CD8-positive, alpha-beta memory T cell (primary cell): ENCODE data around the gene MRPL11. TPM values are rescaled to one million over a fixed set of nuclear protein-coding genes. Genes with fewer than 3 reads are reported as not detected.

Experiments used
- CTCF ChIA-PET: fragments of 350-600 bp; sonication (Branson Sonifier 250); formaldehyde crosslinking; loops from one replicate; lab custom pipeline; 2021; ENCODE audit warnings: antibody characterized with exemption; lab: Charles Lee
- POLR2A ChIA-PET: fragments of 350-600 bp; sonication (Branson Sonifier 250); formaldehyde crosslinking; loops from one replicate; lab custom pipeline; 2021; ENCODE audit warnings: antibody characterized with exemption; lab: Charles Lee
- DNase-seq, 5 donors: peaks; one replicate each; pipeline versions ENCODE4 v3.0.0 to v3.0.0-alpha.2; 2020 to 2022; ENCODE audit warnings: mixed read lengths in 1 of 5
- H3K27ac ChIP-seq: one replicate; pipeline ENCODE4 v1.7.0; 2013; ENCODE audit warnings: low read depth, mild to moderate bottlenecking, low read length, moderate library complexity
- H3K27me3 ChIP-seq: 2 replicates; pipeline ENCODE4 v1.7.0; 2013; ENCODE audit warnings: low read length, mild to moderate bottlenecking; ENCODE audit not compliant: insufficient read depth, poor library complexity, severe bottlenecking
- H3K36me3 ChIP-seq: 2 replicates; pipeline ENCODE4 v1.7.0; 2013; ENCODE audit warnings: mild to moderate bottlenecking, low read length, moderate library complexity; ENCODE audit not compliant: insufficient read depth
- H3K4me1 ChIP-seq: 2 replicates; pipeline ENCODE4 v1.7.0; 2013; ENCODE audit warnings: mild to moderate bottlenecking, low read length, moderate library complexity; ENCODE audit not compliant: insufficient read depth
- H3K4me3 ChIP-seq: 2 replicates; pipeline ENCODE4 v1.7.0; 2013; ENCODE audit warnings: mild to moderate bottlenecking, low read length
- H3K9me3 ChIP-seq: 2 replicates; pipeline ENCODE4 v1.7.0; 2013; ENCODE audit warnings: mild to moderate bottlenecking, low read length
- H3K27ac Mint-ChIP-seq, 8 donors: one replicate each; pipeline ENCODE4 v1.8.0; 2020 to 2021; ENCODE audit warnings: mixed read lengths in 8 of 8, mild to moderate bottlenecking in 6 of 8, inconsistent platforms in 3 of 8, moderate library complexity in 3 of 8
- H3K27me3 Mint-ChIP-seq, 2 donors: one replicate each; pipeline ENCODE4 v1.8.0; 2020 to 2021; ENCODE audit warnings: mixed read lengths in 2 of 2, mild to moderate bottlenecking in 1 of 2, moderate library complexity in 1 of 2
- H3K36me3 Mint-ChIP-seq, 3 donors: one replicate each; pipeline ENCODE4 v1.8.0; 2020 to 2021; ENCODE audit warnings: mixed read lengths in 3 of 3, inconsistent platforms in 1 of 3, mild to moderate bottlenecking in 1 of 3
- H3K4me1 Mint-ChIP-seq, 3 donors: one replicate each; pipeline ENCODE4 v1.8.0; 2020 to 2021; ENCODE audit warnings: mixed read lengths in 3 of 3, inconsistent platforms in 1 of 3, mild to moderate bottlenecking in 1 of 3
- H3K4me3 Mint-ChIP-seq, 7 donors: one replicate each; pipeline ENCODE4 v1.8.0; 2020 to 2021; ENCODE audit warnings: mixed read lengths in 7 of 7, mild to moderate bottlenecking in 6 of 7, moderate library complexity in 4 of 7, inconsistent platforms in 2 of 7
- H3K9me3 Mint-ChIP-seq, 5 donors: one replicate each; pipeline ENCODE4 v1.8.0; 2020 to 2022; ENCODE audit warnings: mixed read lengths in 5 of 5, mild to moderate bottlenecking in 3 of 5, moderate library complexity in 2 of 5, inconsistent platforms in 1 of 5
- polyA plus RNA-seq: library from polyadenylated mRNA; unstranded; fragments of 300-500 nt; fragmentation: Illumina TruSeq; gene quantifications from one replicate; pipeline ENCODE4 v1.2.3, GENCODE V29; 2021
- total RNA-seq, 2 experiments: library from RNA; stranded (reverse); gene quantifications; one replicate each; pipeline ENCODE4 v1.2.3, GENCODE V29; 2021

The MRPL11 gene
- total and polyA plus RNA-seq, 3 experiments from 2014 or later, result 86.9 to 152 (median 148) TPM

- Histone ChIP-seq H3K27ac (no peak overlapping the region), H3K4me3 (no peak overlapping the region), H3K9me3 (no peaks in the 10 kb centered on the region), H3K27me3 (peaks cover 9% of the 10 kb centered on the region), H3K4me1 (peaks cover 3% of the 10 kb centered on the region), H3K36me3 (no peaks in the 10 kb centered on the region)
- H3K4me3 Mint-ChIP-seq, result no peak overlapping the region
- no peaks in the 10 kb centered on the region for H3K9me3 Mint-ChIP-seq
- peaks cover 2 to 5% (median 4%) of the 10 kb centered on the region in 3 donors for H3K4me1 Mint-ChIP-seq
- no peak for DNase-seq
- H3K36me3 Mint-ChIP-seq, result no peaks in the 10 kb centered on the region
- POLR2A ChIA-PET, result interaction anchor here (0.5 to 1.3 kb wide), 3 partner anchors 12 to 904 kb away, joined by 3 to 4 read pairs (median 3); no protein-coding TSS in a partner anchor
- peaks cover 25 to 52% of the 10 kb centered on the region in 2 donors for H3K27me3 Mint-ChIP-seq
- CTCF ChIA-PET, result interaction anchor here (0.7 to 5.3 kb wide), 22 partner anchors 8 to 337 kb away, joined by 3 to 37 read pairs (median 4); partner anchors contain the start of genes ACTN3, DPP3, MRPL11 and NPAS4
- no peak overlapping the region for H3K27ac Mint-ChIP-seq
Measured at GRCh38 chr11:66409226-66409625, 29.4 kb downstream of the MRPL11 start.

DNA sequence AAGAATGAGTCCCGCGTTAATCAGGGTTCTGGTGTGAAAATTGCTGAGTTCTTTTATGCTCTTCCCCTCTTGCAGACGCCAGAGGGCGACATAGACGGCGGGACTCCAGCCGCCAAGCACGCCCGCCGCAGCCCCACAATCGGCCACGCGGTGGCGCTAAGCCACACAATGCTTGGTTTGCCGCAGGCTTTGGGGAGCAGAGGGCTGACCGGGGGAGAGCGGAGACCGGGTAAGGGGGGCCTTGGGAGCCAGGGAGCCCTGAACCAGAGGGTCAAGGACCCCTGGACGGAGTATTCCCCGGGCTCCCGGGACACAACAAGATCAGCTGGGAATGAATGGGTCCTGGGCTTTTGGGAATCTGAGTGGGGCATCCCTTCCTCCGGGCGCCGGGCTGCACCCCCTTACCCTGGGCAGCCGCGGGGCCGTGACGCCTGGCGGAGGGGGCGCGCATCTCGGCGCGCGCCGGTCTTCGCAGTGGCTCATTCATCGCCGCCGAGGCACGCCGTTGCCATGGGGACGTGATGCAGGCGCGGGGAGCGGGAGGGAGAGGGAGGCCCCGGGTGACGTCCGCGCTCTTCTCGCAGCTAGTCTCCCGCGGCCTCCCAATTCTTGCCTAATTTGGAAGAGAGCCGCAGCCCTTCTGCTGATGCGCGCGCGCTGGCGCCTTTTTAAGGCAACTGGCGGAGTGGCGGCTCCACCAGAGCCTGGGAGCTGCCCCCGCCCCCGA lies 30.0 kb downstream of the MRPL11 start:
- peak; percentile 82 to 92 (median 90) for DNase-seq

GRCh38 chr11:66407651-66408050 lies 31.0 kb downstream of the MRPL11 start:
- no peak for DNase-seq
- H3K9me3 ChIP-seq, result no peaks in the 10 kb centered on the region
- no peak overlapping the region for H3K4me3 ChIP-seq
- H3K36me3 ChIP-seq, result no peaks in the 10 kb centered on the region
- no peaks in the 10 kb centered on the region for H3K36me3 Mint-ChIP-seq
- peaks cover 15% of the 10 kb centered on the region for H3K27me3 ChIP-seq
- no peak overlapping the region for H3K4me3 Mint-ChIP-seq
- ChIA-PET CTCF (interaction anchor here (0.7 to 5.3 kb wide), 12 partner anchors 10 to 271 kb away, joined by 3 to 37 read pairs (median 6); partner anchors contain the start of genes DPP3, MRPL11 and RBM4B), POLR2A (interaction anchor here (1.2 kb wide), 1 partner anchor 72 kb away, joined by 3 read pairs; the partner anchor contains the start of gene DPP3)
- H3K4me1 Mint-ChIP-seq, result peaks cover 2 to 5% (median 4%) of the 10 kb centered on the region in 3 donors
- no peak overlapping the region for H3K27ac ChIP-seq
- H3K4me1 ChIP-seq, result peaks cover 3% of the 10 kb centered on the region
- H3K9me3 Mint-ChIP-seq, result no peaks in the 10 kb centered on the region
- H3K27me3 Mint-ChIP-seq, result peaks cover 25 to 52% of the 10 kb centered on the region in 2 donors
- no peak overlapping the region for H3K27ac Mint-ChIP-seq

More for the DNA sequence above, 30.0 kb downstream of the MRPL11 start:
- H3K27ac Mint-ChIP-seq, result peak overlapping the region in 5 of 8 donors; percentile 34 to 83 (median 64)
- peak overlapping the region; percentile 21 to 90 (median 81) for H3K4me3 Mint-ChIP-seq
- H3K9me3 Mint-ChIP-seq, result no peaks in the 10 kb centered on the region
- no peaks in the 10 kb centered on the region for H3K36me3 Mint-ChIP-seq
- H3K4me1 Mint-ChIP-seq, result peaks cover 2 to 5% (median 4%) of the 10 kb centered on the region in 3 donors
- Histone ChIP-seq H3K36me3 (no peaks in the 10 kb centered on the region), H3K9me3 (no peaks in the 10 kb centered on the region), H3K4me1 (peaks cover 3% of the 10 kb centered on the region), H3K27ac (no peak overlapping the region), H3K27me3 (peaks cover 9% of the 10 kb centered on the region), H3K4me3 (peak overlapping the region; percentile 61)
- peaks cover 24 to 52% of the 10 kb centered on the region in 2 donors for H3K27me3 Mint-ChIP-seq
- CTCF ChIA-PET, result interaction anchor here (0.7 to 5.3 kb wide), 22 partner anchors 9 to 337 kb away, joined by 3 to 37 read pairs (median 4); partner anchors contain the start of genes ACTN3, DPP3, MRPL11 and NPAS4
- POLR2A ChIA-PET, result interaction anchor here (0.5 to 1.3 kb wide), 3 partner anchors 13 to 903 kb away, joined by 3 to 4 read pairs (median 3); no protein-coding TSS in a partner anchor

GRCh38 chr11:66393954-66394353 lies 44.7 kb downstream of the MRPL11 start:
- ChIA-PET POLR2A (no interaction called here), CTCF (no interaction called here)
- H3K4me1 Mint-ChIP-seq, result no peaks in the 10 kb centered on the region
- no peaks in the 10 kb centered on the region for H3K36me3 Mint-ChIP-seq
- H3K27me3 Mint-ChIP-seq, result peaks cover 0 to 24% of the 10 kb centered on the region in 2 donors
- H3K4me3 Mint-ChIP-seq, result no peak overlapping the region
- Histone ChIP-seq H3K27me3 (no peaks in the 10 kb centered on the region), H3K4me3 (no peak overlapping the region), H3K4me1 (no peaks in the 10 kb centered on the region), H3K36me3 (no peaks in the 10 kb centered on the region), H3K27ac (no peak overlapping the region), H3K9me3 (no peaks in the 10 kb centered on the region)
- no peak overlapping the region for H3K27ac Mint-ChIP-seq
- no peaks in the 10 kb centered on the region for H3K9me3 Mint-ChIP-seq
- no peak for DNase-seq

GRCh38 chr11:66391322-66391721 lies 47.3 kb downstream of the MRPL11 start:
- Mint-ChIP-seq H3K27ac (no peak overlapping the region), H3K27me3 (peaks cover 0 to 17% of the 10 kb centered on the region in 2 donors), H3K4me3 (no peak overlapping the region), H3K4me1 (peaks cover 2 to 3% (median 2%) of the 10 kb centered on the region in 3 donors), H3K36me3 (no peaks in the 10 kb centered on the region), H3K9me3 (no peaks in the 10 kb centered on the region)
- Histone ChIP-seq H3K36me3 (no peaks in the 10 kb centered on the region), H3K27ac (no peak overlapping the region), H3K4me1 (peaks cover 3% of the 10 kb centered on the region), H3K9me3 (no peaks in the 10 kb centered on the region), H3K27me3 (no peaks in the 10 kb centered on the region), H3K4me3 (no peak overlapping the region)
- ChIA-PET POLR2A (no interaction called here), CTCF (interaction anchor here (0.7 kb wide), 1 partner anchor 80 kb away, joined by 3 read pairs; no protein-coding TSS in a partner anchor)
- DNase-seq, result no peak

DNA sequence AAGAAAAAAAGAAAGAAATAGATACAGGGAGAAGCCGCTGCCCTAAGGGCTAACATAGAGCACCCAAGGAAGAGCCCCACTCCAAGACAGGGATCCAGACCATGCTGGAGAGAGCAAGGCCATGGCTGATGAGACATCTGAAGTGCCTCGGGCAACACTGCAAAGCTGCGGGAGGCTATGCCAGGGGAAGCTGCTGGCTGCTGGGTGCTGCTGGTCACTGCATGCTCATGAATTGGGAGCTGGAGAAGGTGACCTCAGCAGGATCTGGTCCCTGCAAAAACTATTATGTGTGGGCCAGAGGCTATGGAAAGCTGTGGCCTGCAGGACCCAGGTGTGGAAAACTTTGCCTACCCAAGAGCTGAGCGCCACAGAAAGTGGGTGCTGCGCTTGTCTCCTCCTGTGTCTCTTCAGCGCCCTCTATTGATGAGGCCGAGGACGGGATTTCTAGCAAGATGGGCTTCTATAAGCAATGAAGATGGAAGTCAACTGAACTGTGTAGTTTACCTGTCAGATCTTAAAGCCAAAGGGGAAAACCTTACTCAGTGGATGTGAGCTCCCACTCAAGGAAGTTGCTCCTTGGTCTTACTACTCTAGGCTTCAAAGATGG lies 49.8 kb downstream of the MRPL11 start:
- Mint-ChIP-seq H3K4me1 (peaks cover 7 to 8% (median 7%) of the 10 kb centered on the region in 3 donors), H3K36me3 (no peaks in the 10 kb centered on the region), H3K9me3 (no peaks in the 10 kb centered on the region), H3K27ac (no peak overlapping the region), H3K27me3 (peaks cover 0 to 5% of the 10 kb centered on the region in 2 donors), H3K4me3 (no peak overlapping the region)
- POLR2A ChIA-PET, result interaction anchor here (0.6 to 1.0 kb wide), 2 partner anchors 17 to 76 kb away, joined by 3 to 5 read pairs; no protein-coding TSS in a partner anchor
- Histone ChIP-seq H3K27ac (no peak overlapping the region), H3K9me3 (no peaks in the 10 kb centered on the region), H3K4me1 (peaks cover 7% of the 10 kb centered on the region), H3K27me3 (no peaks in the 10 kb centered on the region), H3K4me3 (no peak overlapping the region), H3K36me3 (no peaks in the 10 kb centered on the region)
- CTCF ChIA-PET, result interaction anchor here (0.7 to 4.4 kb wide), 25 partner anchors 9 to 701 kb away, joined by 3 to 49 read pairs (median 5); partner anchors contain the start of genes B4GAT1, MRPL11, RIN1 and SLC29A2
- DNase-seq, result peak; percentile 51 to 84 (median 59)

- H3K4me1 ChIP-seq, result peaks cover 7% of the 10 kb centered on the region
- ChIA-PET CTCF (interaction anchor here (0.8 to 7.2 kb wide), 29 partner anchors 10 to 1156 kb away, joined by 3 to 65 read pairs (median 5); partner anchors contain the start of genes B4GAT1, BRMS1, CD248 and MRPL11), POLR2A (interaction anchor here (1.0 to 1.8 kb wide), 3 partner anchors 14 to 74 kb away, joined by 4 to 5 read pairs (median 5); partner anchors contain the start of gene MRPL11)
- Mint-ChIP-seq H3K36me3 (no peaks in the 10 kb centered on the region), H3K4me1 (peaks cover 7 to 8% (median 7%) of the 10 kb centered on the region in 3 donors), H3K27ac (peak overlapping the region in 3 of 8 donors; percentile 14 to 77 (median 56)), H3K4me3 (peak overlapping the region in 4 of 7 donors; percentile 0 to 33 (median 21)), H3K9me3 (no peaks in the 10 kb centered on the region), H3K27me3 (peaks cover 0 to 4% of the 10 kb centered on the region in 2 donors)
- H3K36me3 ChIP-seq, result no peaks in the 10 kb centered on the region
- no peaks in the 10 kb centered on the region for H3K27me3 ChIP-seq
- H3K9me3 ChIP-seq, result no peaks in the 10 kb centered on the region
- DNase-seq, result peak; percentile 64 to 85 (median 70)
- H3K27ac ChIP-seq, result no peak overlapping the region
- H3K4me3 ChIP-seq, result peak overlapping the region; percentile 31
Measured at GRCh38 chr11:66386171-66387069, 52.2 kb downstream of the MRPL11 start.
